Hippocampal formation (tissue), 2 donors: ENCODE data around the gene CYP2C18.
"Not testable (repeated sequence)": the region's sequence is repeated elsewhere in the genome, so short reads cannot be mapped to it uniquely, and the experiment has no call there.

ENCODE experiments used
- DNase-seq, 2 donors: peaks; one replicate each; lab custom pipeline; 2025; lab: John Stamatoyannopoulos, UW

CYP2C18 gene

GRCh38 chr10:94747137-94747536 is 63.6 kb downstream of the CYP2C18 start:
- no peak for DNase-seq

- DNase-seq, result no peak
Observed at GRCh38 chr10:94747838-94748237, 64.3 kb downstream of the CYP2C18 start.

GRCh38 chr10:94757916-94758315 is 74.4 kb downstream of the CYP2C18 start:
- DNase-seq, result no peak

GRCh38 chr10:94760586-94761178 is 77.2 kb downstream of the CYP2C18 start:
- DNase-seq, result no peak

- no peak for DNase-seq
Observed at GRCh38 chr10:94762393-94762792, 78.9 kb downstream of the CYP2C18 start, which contains the start of gene CYP2C19. TSS of gene CYP2C19 (plus strand) at chr10:94762681. CDS start at chr10:94762706, 25 bp downstream.

- DNase-seq, result not testable (repeated sequence)
Observed at GRCh38 chr10:94775425-94775824, 91.9 kb downstream of the CYP2C18 start.

- no peak for DNase-seq
Observed at GRCh38 chr10:94777886-94778458, 94.4 kb downstream of the CYP2C18 start.

- no peak for DNase-seq
Observed at GRCh38 chr10:94780844-94781243, 97.3 kb downstream of the CYP2C18 start.

- DNase-seq, result no peak
Observed at GRCh38 chr10:94784256-94784655, 100.7 kb downstream of the CYP2C18 start.

GRCh38 chr10:94785211-94785610 is 101.7 kb downstream of the CYP2C18 start:
- DNase-seq, result no peak
